HEK293 (cell line): Measurements from ENCODE around the gene MRPL28.

ENCODE experiments used
- FEZF1 ChIP-seq: fragments of 450-650 bp; formaldehyde crosslinking; IDR thresholded peaks from 2 replicates; pipeline ENCODE4 v1.5.1; 2016; ENCODE audit warnings: missing biosample characterization, missing genetic modification characterization
- GLI4 ChIP-seq: fragments of 450-650 bp; formaldehyde crosslinking; IDR thresholded peaks from 2 replicates; pipeline ENCODE4 v1.5.1; 2016; ENCODE audit warnings: missing biosample characterization, missing genetic modification characterization
- RBAK ChIP-seq: fragments of 450-650 bp; formaldehyde crosslinking; IDR thresholded peaks from 2 replicates; pipeline ENCODE4 v1.5.1; 2016; ENCODE audit warnings: missing biosample characterization, missing genetic modification characterization
- ZFHX2 ChIP-seq: fragments of 450-650 bp; formaldehyde crosslinking; conservative IDR thresholded peaks from 2 replicates; pipeline ENCODE4 v1.5.1; 2016; ENCODE audit warnings: missing biosample characterization, missing genetic modification characterization
- ZNF423 ChIP-seq: fragments of 450-650 bp; formaldehyde crosslinking; IDR thresholded peaks from 2 replicates; pipeline ENCODE4 v1.5.1; 2016; ENCODE audit warnings: missing biosample characterization, missing genetic modification characterization
- TF ChIP-seq, protein P1 (sequence below): fragments of 450-650 bp; formaldehyde crosslinking; IDR thresholded peaks from 2 replicates; pipeline ENCODE4 v1.5.1; 2016; ENCODE audit warnings: missing biosample characterization, missing genetic modification characterization
- TF ChIP-seq, protein P2 (sequence below): fragments of 450-650 bp; formaldehyde crosslinking; IDR thresholded peaks from 2 replicates; pipeline ENCODE4 v1.5.1; 2016; ENCODE audit warnings: missing biosample characterization, missing genetic modification characterization
- TF ChIP-seq, protein P3 (sequence below): fragments of 450-650 bp; formaldehyde crosslinking; IDR thresholded peaks from 2 replicates; pipeline ENCODE4 v1.5.1; 2016; ENCODE audit warnings: missing biosample characterization, missing genetic modification characterization
- TF ChIP-seq, protein P4 (sequence below): sonication (generic); formaldehyde crosslinking; IDR thresholded peaks from 2 replicates; pipeline ENCODE4 v1.8.1; 2022; ENCODE audit warnings: mild to moderate bottlenecking, moderate library complexity, missing genetic modification reagents
- TF ChIP-seq, protein P5 (sequence below): fragments of 450-650 bp; formaldehyde crosslinking; IDR thresholded peaks from 2 replicates; pipeline ENCODE4 v1.5.1; 2016; ENCODE audit warnings: missing biosample characterization, missing genetic modification characterization

DNA sequence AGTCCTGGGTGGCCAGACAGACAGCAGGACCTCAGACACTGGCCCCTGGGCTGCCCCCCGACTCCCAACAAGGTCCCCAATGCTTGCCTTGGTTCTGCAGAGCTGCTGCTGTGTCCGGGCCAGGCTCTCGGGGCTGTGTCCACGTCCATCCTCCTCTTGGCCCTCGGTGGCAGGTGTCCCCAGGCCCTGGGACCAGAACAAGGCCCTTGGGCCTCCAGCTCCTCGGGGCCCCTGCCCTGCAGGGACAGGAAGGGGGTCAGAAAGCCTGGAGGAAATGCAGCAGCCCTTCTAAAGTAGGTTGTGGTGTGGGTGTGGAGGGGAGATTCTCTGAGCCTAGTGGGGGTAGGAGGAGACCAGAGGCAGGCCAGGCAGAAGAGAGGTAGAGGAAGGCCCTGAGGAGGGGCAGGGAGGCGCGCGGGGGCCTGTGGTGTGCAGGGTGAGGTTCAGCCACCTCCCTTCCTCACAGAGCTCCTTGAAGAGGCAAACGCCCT is 15.3 kb downstream of the MRPL28 start:
- TF ChIP-seq ZNF423 (tag by site-specific recombination) (no peak), FEZF1 (tag by site-specific recombination) (no peak), GLI4 (tag by site-specific recombination) (no peak), RBAK (tag by site-specific recombination) (no peak), ZFHX2 (0 out of 2 replicates have a peak, but pooled peaks have one; percentile 16)
- TF ChIP-seq, protein P1, sequence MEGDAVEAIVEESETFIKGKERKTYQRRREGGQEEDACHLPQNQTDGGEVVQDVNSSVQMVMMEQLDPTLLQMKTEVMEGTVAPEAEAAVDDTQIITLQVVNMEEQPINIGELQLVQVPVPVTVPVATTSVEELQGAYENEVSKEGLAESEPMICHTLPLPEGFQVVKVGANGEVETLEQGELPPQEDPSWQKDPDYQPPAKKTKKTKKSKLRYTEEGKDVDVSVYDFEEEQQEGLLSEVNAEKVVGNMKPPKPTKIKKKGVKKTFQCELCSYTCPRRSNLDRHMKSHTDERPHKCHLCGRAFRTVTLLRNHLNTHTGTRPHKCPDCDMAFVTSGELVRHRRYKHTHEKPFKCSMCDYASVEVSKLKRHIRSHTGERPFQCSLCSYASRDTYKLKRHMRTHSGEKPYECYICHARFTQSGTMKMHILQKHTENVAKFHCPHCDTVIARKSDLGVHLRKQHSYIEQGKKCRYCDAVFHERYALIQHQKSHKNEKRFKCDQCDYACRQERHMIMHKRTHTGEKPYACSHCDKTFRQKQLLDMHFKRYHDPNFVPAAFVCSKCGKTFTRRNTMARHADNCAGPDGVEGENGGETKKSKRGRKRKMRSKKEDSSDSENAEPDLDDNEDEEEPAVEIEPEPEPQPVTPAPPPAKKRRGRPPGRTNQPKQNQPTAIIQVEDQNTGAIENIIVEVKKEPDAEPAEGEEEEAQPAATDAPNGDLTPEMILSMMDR (tag by site-specific recombination): no peak
- TF ChIP-seq, protein P2, sequence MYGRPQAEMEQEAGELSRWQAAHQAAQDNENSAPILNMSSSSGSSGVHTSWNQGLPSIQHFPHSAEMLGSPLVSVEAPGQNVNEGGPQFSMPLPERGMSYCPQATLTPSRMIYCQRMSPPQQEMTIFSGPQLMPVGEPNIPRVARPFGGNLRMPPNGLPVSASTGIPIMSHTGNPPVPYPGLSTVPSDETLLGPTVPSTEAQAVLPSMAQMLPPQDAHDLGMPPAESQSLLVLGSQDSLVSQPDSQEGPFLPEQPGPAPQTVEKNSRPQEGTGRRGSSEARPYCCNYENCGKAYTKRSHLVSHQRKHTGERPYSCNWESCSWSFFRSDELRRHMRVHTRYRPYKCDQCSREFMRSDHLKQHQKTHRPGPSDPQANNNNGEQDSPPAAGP (tag by site-specific recombination): no peak
- TF ChIP-seq, protein P3, sequence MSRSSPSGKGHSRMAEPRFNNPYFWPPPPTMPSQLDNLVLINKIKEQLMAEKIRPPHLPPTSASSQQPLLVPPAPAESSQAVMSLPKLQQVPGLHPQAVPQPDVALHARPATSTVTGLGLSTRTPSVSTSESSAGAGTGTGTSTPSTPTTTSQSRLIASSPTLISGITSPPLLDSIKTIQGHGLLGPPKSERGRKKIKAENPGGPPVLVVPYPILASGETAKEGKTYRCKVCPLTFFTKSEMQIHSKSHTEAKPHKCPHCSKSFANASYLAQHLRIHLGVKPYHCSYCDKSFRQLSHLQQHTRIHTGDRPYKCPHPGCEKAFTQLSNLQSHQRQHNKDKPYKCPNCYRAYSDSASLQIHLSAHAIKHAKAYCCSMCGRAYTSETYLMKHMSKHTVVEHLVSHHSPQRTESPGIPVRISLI (tag by site-specific recombination): no peak
- TF ChIP-seq, protein P4, sequence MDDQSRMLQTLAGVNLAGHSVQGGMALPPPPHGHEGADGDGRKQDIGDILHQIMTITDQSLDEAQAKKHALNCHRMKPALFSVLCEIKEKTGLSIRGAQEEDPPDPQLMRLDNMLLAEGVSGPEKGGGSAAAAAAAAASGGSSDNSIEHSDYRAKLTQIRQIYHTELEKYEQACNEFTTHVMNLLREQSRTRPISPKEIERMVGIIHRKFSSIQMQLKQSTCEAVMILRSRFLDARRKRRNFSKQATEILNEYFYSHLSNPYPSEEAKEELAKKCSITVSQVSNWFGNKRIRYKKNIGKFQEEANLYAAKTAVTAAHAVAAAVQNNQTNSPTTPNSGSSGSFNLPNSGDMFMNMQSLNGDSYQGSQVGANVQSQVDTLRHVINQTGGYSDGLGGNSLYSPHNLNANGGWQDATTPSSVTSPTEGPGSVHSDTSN (CRISPR knock-in tag): no peak
- TF ChIP-seq, protein P5, sequence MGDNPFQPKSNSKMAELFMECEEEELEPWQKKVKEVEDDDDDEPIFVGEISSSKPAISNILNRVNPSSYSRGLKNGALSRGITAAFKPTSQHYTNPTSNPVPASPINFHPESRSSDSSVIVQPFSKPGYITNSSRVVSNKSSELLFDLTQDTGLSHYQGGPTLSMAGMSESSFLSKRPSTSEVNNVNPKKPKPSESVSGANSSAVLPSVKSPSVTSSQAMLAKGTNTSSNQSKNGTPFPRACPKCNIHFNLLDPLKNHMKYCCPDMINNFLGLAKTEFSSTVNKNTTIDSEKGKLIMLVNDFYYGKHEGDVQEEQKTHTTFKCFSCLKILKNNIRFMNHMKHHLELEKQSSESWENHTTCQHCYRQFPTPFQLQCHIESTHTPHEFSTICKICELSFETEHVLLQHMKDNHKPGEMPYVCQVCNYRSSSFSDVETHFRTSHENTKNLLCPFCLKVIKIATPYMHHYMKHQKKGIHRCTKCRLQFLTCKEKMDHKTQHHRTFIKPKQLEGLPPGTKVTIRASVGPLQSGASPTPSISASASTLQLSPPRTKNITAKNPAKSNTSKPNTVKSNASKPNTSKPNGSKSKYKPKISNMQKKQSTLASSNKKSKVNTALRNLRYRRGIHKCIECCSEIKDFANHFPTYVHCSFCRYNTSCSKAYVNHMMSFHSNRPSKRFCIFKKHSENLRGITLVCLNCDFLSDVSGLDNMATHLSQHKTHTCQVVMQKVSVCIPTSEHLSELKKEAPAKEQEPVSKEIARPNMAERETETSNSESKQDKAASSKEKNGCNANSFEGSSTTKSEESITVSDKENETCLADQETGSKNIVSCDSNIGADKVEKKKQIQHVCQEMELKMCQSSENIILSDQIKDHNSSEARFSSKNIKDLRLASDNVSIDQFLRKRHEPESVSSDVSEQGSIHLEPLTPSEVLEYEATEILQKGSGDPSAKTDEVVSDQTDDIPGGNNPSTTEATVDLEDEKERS (tag by site-specific recombination): no peak
